Gastroesophageal sphincter (tissue), 4 donors: ENCODE results near the gene ZNF750. TPM values are rescaled to one million over a fixed set of nuclear protein-coding genes. Genes with fewer than 3 reads are reported as not detected.

ENCODE experiments used
- ATAC-seq: fragments of 150-250 bp; one replicate; pipeline ENCODE4 v1.9.1; 2016; ENCODE audit warnings: mild to moderate bottlenecking, moderate library complexity
- H3K27ac ChIP-seq, 4 donors: fragments of 200-600 bp; sonication (generic) in 3 of 4; 1 replicate in 3 of 4; 2 replicates in 1 of 4; pipeline ENCODE4 v1.5.1; 2016 to 2019
- H3K27me3 ChIP-seq: fragments of 200-600 bp; sonication (generic); one replicate; pipeline ENCODE4 v1.5.1; 2019
- H3K36me3 ChIP-seq, 2 donors: fragments of 200-600 bp; sonication (generic); one replicate each; pipeline ENCODE4 v1.5.1; 2019; ENCODE audit warnings: control low read depth in 1 of 2
- H3K4me1 ChIP-seq, 3 donors: fragments of 200-600 bp; sonication (generic); 1 replicate in 2 of 3; 2 replicates in 1 of 3; pipeline ENCODE4 v1.5.1; 2016 to 2019; ENCODE audit warnings: control low read depth in 2 of 3
- H3K4me3 ChIP-seq, 2 donors: fragments of 200-600 bp; sonication (generic); one replicate each; pipeline ENCODE4 v1.5.1; 2019; ENCODE audit warnings: mild to moderate bottlenecking in 1 of 2, moderate library complexity in 1 of 2
- H3K9me3 ChIP-seq, 3 donors: fragments of 200-600 bp; sonication (generic); one replicate each; pipeline ENCODE4 v1.5.1; 2017 to 2019; ENCODE audit warnings: control low read depth in 2 of 3
- CTCF ChIP-seq, 4 experiments: fragments of 200-600 bp in 2 of 4; fragments of 450-650 bp in 2 of 4; sonication (generic) in 1 of 4; IDR thresholded peaks; one replicate each; pipeline ENCODE4 v1.5.1; 2017 to 2019; ENCODE audit warnings: antibody characterized with exemption in 4 of 4, mild to moderate bottlenecking in 2 of 4, moderate library complexity in 2 of 4
- EP300 ChIP-seq: sonication (generic); formaldehyde crosslinking; IDR thresholded peaks from one replicate; pipeline ENCODE4 v1.6.1; 2017; ENCODE audit warnings: antibody characterized with exemption, mild to moderate bottlenecking
- POLR2A ChIP-seq, 2 donors: fragments of 450-650 bp; IDR thresholded peaks; one replicate each; pipeline ENCODE4 v1.6.1; 2017; ENCODE audit warnings: antibody characterized with exemption in 2 of 2, mild to moderate bottlenecking in 2 of 2, moderate library complexity in 1 of 2
- POLR2AphosphoS5 ChIP-seq: sonication (generic); formaldehyde crosslinking; IDR thresholded peaks from one replicate; pipeline ENCODE4 v1.6.1; 2017; ENCODE audit warnings: antibody characterized with exemption
- WGBS, 2 donors: methylation state at CpG; one replicate each; pipeline ENCODE4 v1.1.5; 2018; ENCODE audit warnings: low coverage in 1 of 2; 5-methylcytosine and 5-hydroxymethylcytosine counted together
- total RNA-seq, 4 donors: library from RNA; depleted of rRNA; stranded (reverse); fragments of >200 nt; gene quantifications; one replicate each; pipeline ENCODE4 v1.1.0, GENCODE V29; 2016

ZNF750 gene
- total RNA-seq, 4 donors from 2014 or later: 0.46 to 1.6 (median 1.1) TPM; not detected in 1

- Histone ChIP-seq H3K27ac (peak overlapping the region in 2 of 4 donors; percentile 17 to 29), H3K36me3 (peaks cover 0 to 91% of the 10 kb centered on the region in 2 donors), H3K27me3 (no peaks in the 10 kb centered on the region), H3K9me3 (no peaks in the 10 kb centered on the region), H3K4me3 (no peak overlapping the region), H3K4me1 (peaks cover 0 to 22% (median 0%) of the 10 kb centered on the region in 3 donors)
- 92 to 98% methylated on average over 9 to 11 of the region's 22 CpGs for WGBS, 2 donors
- TF ChIP-seq POLR2AphosphoS5 (no peak), POLR2A (IDR thresholded peaks at IDR 0.05) (no peak), CTCF (IDR thresholded peaks at IDR 0.05) (no peak), EP300 (no peak)
- ATAC-seq: no peak
These were observed 29.0 kb downstream of the ZNF750 start for GRCh38 chr17:82810644-82811430.

GRCh38 chr17:82808921-82809905 lies 30.6 kb downstream of the ZNF750 start:
- no peak for ATAC-seq
- WGBS, 2 donors: 28 to 83% methylated on average over 3 to 19 of the region's 35 CpGs
- Histone ChIP-seq H3K27me3 (no peaks in the 10 kb centered on the region), H3K4me1 (peaks cover 0 to 38% (median 13%) of the 10 kb centered on the region in 3 donors), H3K27ac (peak overlapping the region in 1 of 4 donors; percentile 14), H3K9me3 (no peaks in the 10 kb centered on the region), H3K36me3 (peaks cover 0 to 77% of the 10 kb centered on the region in 2 donors), H3K4me3 (no peak overlapping the region)
- TF ChIP-seq POLR2AphosphoS5: no peak
- TF ChIP-seq EP300: no peak
- no peak for TF ChIP-seq POLR2A (IDR thresholded peaks at IDR 0.05)
- TF ChIP-seq CTCF (IDR thresholded peaks at IDR 0.05): no peak

GRCh38 chr17:82808006-82808405 lies 31.8 kb downstream of the ZNF750 start:
- H3K4me3 ChIP-seq: no peak overlapping the region
- ATAC-seq: no peak
- H3K4me1 ChIP-seq: peaks cover 0 to 46% (median 13%) of the 10 kb centered on the region in 3 donors
- no peaks in the 10 kb centered on the region for H3K27me3 ChIP-seq
- no peaks in the 10 kb centered on the region for H3K9me3 ChIP-seq
- H3K36me3 ChIP-seq: peaks cover 0 to 65% of the 10 kb centered on the region in 2 donors
- H3K27ac ChIP-seq: no peak overlapping the region
- no CpG with 5 or more reads among the region's 8 CpGs for WGBS, 2 donors
- TF ChIP-seq POLR2AphosphoS5 (no peak), POLR2A (IDR thresholded peaks at IDR 0.05) (no peak), EP300 (no peak), CTCF (IDR thresholded peaks at IDR 0.05) (no peak)

- peaks cover 0 to 61% of the 10 kb centered on the region in 2 donors for H3K36me3 ChIP-seq
- H3K27ac ChIP-seq: peak overlapping the region in 1 of 4 donors; percentile 13
These were observed 32.3 kb downstream of the ZNF750 start for GRCh38 chr17:82807562-82807961.

More at GRCh38 chr17:82807562-82807961, 32.3 kb downstream of the ZNF750 start:
- H3K9me3 ChIP-seq: no peaks in the 10 kb centered on the region
- WGBS, 2 donors: 73 to 98% methylated on average over 2 to 20 of the region's 21 CpGs
- H3K4me3 ChIP-seq: no peak overlapping the region
- no peaks in the 10 kb centered on the region for H3K27me3 ChIP-seq
- peaks cover 0 to 46% (median 13%) of the 10 kb centered on the region in 3 donors for H3K4me1 ChIP-seq
- ATAC-seq: no peak
- TF ChIP-seq POLR2A (IDR thresholded peaks at IDR 0.05): no peak
- TF ChIP-seq CTCF (IDR thresholded peaks at IDR 0.05): no peak
- TF ChIP-seq POLR2AphosphoS5: no peak
- no peak for TF ChIP-seq EP300
